ENCODE data around the gene UQCRC2. TPM values are rescaled to one million over a fixed set of nuclear protein-coding genes. Genes with fewer than 3 reads are reported as not detected.

Gene UQCRC2
- polyA plus RNA-seq, 2 of the 4 experiments (the other 2 are of a cell fraction) = 237 to 295 TPM

DNA sequence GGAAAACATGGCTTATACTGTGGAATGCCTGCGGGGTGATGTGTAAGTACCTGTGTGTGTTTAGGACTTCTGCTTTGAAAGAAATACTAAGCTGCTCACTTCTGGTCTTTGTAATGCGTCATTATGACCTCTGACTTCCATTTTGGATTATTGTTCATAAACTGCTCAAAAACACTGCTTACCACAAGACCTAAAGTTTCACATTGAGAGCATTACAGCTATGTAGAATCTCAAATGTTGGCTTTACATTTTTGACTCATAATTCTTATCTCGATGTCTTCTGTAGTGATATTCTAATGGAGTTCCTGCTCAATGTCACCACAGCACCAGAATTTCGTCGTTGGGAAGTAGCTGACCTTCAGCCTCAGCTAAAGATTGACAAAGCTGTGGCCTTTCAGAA lies 9.3 kb downstream of the UQCRC2 start:
- H3K27ac ChIP-seq = no peak overlapping the region
- no peaks in the 10 kb centered on the region for H3K4me1 ChIP-seq
- ATAC-seq (no peak), DNase-seq (ENCODE audit: low read depth in 1 of 2, low spot score in 1 of 2) (no peak), FAIRE-seq (peak; percentile 7)
- no peak overlapping the region for H3K4me2 ChIP-seq
- no peaks in the 10 kb centered on the region for H3K9me3 ChIP-seq
- no peak for TF ChIP-seq CBX2 (IDR thresholded peaks at IDR 0.05; ENCODE audit: borderline replicate concordance, low read depth)
- TF ChIP-seq, protein P1, sequence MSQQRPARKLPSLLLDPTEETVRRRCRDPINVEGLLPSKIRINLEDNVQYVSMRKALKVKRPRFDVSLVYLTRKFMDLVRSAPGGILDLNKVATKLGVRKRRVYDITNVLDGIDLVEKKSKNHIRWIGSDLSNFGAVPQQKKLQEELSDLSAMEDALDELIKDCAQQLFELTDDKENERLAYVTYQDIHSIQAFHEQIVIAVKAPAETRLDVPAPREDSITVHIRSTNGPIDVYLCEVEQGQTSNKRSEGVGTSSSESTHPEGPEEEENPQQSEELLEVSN (IDR thresholded peaks at IDR 0.05; ENCODE audit: borderline replicate concordance, low read depth) = no peak
- TF ChIP-seq ZSCAN20 (CRISPR knock-in tag; IDR thresholded peaks at IDR 0.05) = no peak
- POLR2A ChIA-PET = no interaction called here
- CTCF ChIA-PET = interaction anchor here (1.1 kb wide), 1 partner anchor 226 kb away, joined by 6 read pairs; no protein-coding TSS in a partner anchor
- no peak overlapping the region for H3K4me3 ChIP-seq
- 86% methylated on average over 5 of the region's 5 CpGs for WGBS (ENCODE audit: missing lambda C conversion rate)

DNA sequence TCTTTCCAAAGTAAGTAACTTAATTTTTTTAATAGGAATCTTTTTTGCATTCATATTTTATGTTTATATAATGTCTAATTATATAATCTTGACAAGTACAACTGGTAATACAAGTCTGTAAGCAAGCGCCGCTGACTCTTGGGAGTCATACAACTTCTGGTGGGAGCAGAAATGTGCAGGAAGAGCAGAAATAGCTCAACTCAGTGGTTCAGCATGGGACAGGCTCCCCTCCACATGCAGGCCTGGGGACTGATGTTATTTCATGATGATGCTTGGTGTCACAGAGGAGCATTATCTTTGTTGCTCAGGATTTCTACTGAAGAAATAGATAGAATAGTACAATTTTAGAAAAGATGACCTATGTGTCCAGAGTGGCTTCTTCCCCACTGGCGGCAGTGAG lies 10.7 kb downstream of the UQCRC2 start:
- ChIA-PET POLR2A (no interaction called here), CTCF (interaction anchor here (2.2 to 2.8 kb wide), 2 partner anchors 114 to 225 kb away, joined by 6 to 7 read pairs; no protein-coding TSS in a partner anchor)
- Histone ChIP-seq H3K4me1 (no peaks in the 10 kb centered on the region), H3K9me3 (no peaks in the 10 kb centered on the region), H3K27ac (no peak overlapping the region), H3K4me3 (no peak overlapping the region), H3K4me2 (no peak overlapping the region)
- ATAC-seq (no peak), FAIRE-seq (no peak), DNase-seq (ENCODE audit: low read depth in 1 of 2, low spot score in 1 of 2) (no peak)
- no peak for TF ChIP-seq RNF2 (IDR thresholded peaks at IDR 0.05; ENCODE audit: borderline replicate concordance, low read depth)
- TF ChIP-seq EP300 (IDR thresholded peaks at IDR 0.05) = no peak
- TF ChIP-seq MAFK (IDR thresholded peaks at IDR 0.05; ENCODE audit: partially characterized antibody) = no peak
- no peak for TF ChIP-seq SREBF2 (IDR thresholded peaks at IDR 0.05)
- no peak for TF ChIP-seq CBX2 (IDR thresholded peaks at IDR 0.05; ENCODE audit: borderline replicate concordance, low read depth)
- TF ChIP-seq NPAS2 (CRISPR knock-in tag; IDR thresholded peaks at IDR 0.05; ENCODE audit: borderline replicate concordance) = no peak
- no peak for TF ChIP-seq NFE2L2 (conservative IDR thresholded peaks at IDR 0.05; ENCODE audit: low read length)
- TF ChIP-seq, protein P2, sequence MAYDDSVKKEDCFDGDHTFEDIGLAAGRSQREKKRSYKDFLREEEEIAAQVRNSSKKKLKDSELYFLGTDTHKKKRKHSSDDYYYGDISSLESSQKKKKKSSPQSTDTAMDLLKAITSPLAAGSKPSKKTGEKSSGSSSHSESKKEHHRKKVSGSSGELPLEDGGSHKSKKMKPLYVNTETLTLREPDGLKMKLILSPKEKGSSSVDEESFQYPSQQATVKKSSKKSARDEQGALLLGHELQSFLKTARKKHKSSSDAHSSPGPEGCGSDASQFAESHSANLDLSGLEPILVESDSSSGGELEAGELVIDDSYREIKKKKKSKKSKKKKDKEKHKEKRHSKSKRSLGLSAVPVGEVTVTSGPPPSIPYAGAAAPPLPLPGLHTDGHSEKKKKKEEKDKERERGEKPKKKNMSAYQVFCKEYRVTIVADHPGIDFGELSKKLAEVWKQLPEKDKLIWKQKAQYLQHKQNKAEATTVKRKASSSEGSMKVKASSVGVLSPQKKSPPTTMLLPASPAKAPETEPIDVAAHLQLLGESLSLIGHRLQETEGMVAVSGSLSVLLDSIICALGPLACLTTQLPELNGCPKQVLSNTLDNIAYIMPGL (CRISPR knock-in tag; IDR thresholded peaks at IDR 0.05; ENCODE audit: borderline replicate concordance) = no peak
- no peak for TF ChIP-seq ZFP36 (IDR thresholded peaks at IDR 0.05; ENCODE audit: borderline replicate concordance, partially characterized antibody)
- no peak for TF ChIP-seq KDM1A (IDR thresholded peaks at IDR 0.05; ENCODE audit: low read depth)
- no peak for TF ChIP-seq FOSL2 (IDR thresholded peaks at IDR 0.05)
- TF ChIP-seq FOSL2 (CRISPR knock-in tag; IDR thresholded peaks at IDR 0.05) = no peak
- no peak for TF ChIP-seq FOXS1 (CRISPR knock-in tag; IDR thresholded peaks at IDR 0.05)
- no peak for TF ChIP-seq JUNB (IDR thresholded peaks at IDR 0.05)
- TF ChIP-seq NR3C1 (IDR thresholded peaks at IDR 0.05) = no peak
- TF ChIP-seq ZNF302 (CRISPR knock-in tag; IDR thresholded peaks at IDR 0.05) = no peak
- TF ChIP-seq, protein P1 (IDR thresholded peaks at IDR 0.05; ENCODE audit: borderline replicate concordance, low read depth) = no peak
- no peak for TF ChIP-seq PHF8 (IDR thresholded peaks at IDR 0.05; ENCODE audit: borderline replicate concordance, low read depth)
- no peak for TF ChIP-seq HOXB13 (CRISPR knock-in tag; IDR thresholded peaks at IDR 0.05; ENCODE audit: low read depth)
- TF ChIP-seq HOXA7 (CRISPR knock-in tag; IDR thresholded peaks at IDR 0.05) = no peak
- no peak for TF ChIP-seq MYC (IDR thresholded peaks at IDR 0.05; ENCODE audit: borderline replicate concordance, low read length)
- 97% methylated on average over 3 of the region's 3 CpGs for WGBS (ENCODE audit: missing lambda C conversion rate)

DNA sequence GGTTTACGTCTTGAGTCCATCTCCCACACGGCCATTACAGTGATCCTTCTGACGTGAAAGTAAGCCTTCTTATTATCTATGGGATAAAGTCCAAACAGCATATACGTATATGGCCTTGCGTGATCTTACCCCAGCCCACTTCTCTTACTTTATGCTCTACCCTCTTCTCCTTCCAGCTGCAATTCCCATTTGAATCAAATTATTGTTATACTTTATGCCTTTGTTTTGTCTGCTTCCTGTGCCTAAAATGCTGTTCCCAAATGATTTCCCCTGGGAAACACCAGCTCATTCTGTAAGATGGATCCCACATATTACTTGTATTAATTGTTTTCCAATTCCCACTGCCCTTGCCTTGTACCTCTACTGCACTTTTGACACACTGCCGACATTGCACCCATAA lies 11.2 kb downstream of the UQCRC2 start:
- POLR2A ChIA-PET = no interaction called here
- 88% methylated on average over 6 of the region's 6 CpGs for WGBS (ENCODE audit: missing lambda C conversion rate)
- ATAC-seq = no peak
- TF ChIP-seq JUN (IDR thresholded peaks at IDR 0.05) (no peak), RFX5 (IDR thresholded peaks at IDR 0.05) (no peak), SREBF2 (IDR thresholded peaks at IDR 0.05) (no peak), JUNB (IDR thresholded peaks at IDR 0.05) (no peak), POLR2A (IDR thresholded peaks at IDR 0.05; ENCODE audit: low read length) (no peak), CBX8 (IDR thresholded peaks at IDR 0.05) (no peak), KDM5A (IDR thresholded peaks at IDR 0.05) (no peak), BHLHE40 (IDR thresholded peaks at IDR 0.05; ENCODE audit: low read depth, low read length) (no peak), NR3C1 (IDR thresholded peaks at IDR 0.05) (no peak), MYC (IDR thresholded peaks at IDR 0.05; ENCODE audit: borderline replicate concordance, low read length) (no peak), RNF2 (IDR thresholded peaks at IDR 0.05; ENCODE audit: borderline replicate concordance, low read depth) (no peak), CBX2 (IDR thresholded peaks at IDR 0.05; ENCODE audit: borderline replicate concordance, low read depth) (no peak), CHD4 (IDR thresholded peaks at IDR 0.05; ENCODE audit: borderline replicate concordance) (no peak)
- TF ChIP-seq, protein P3, sequence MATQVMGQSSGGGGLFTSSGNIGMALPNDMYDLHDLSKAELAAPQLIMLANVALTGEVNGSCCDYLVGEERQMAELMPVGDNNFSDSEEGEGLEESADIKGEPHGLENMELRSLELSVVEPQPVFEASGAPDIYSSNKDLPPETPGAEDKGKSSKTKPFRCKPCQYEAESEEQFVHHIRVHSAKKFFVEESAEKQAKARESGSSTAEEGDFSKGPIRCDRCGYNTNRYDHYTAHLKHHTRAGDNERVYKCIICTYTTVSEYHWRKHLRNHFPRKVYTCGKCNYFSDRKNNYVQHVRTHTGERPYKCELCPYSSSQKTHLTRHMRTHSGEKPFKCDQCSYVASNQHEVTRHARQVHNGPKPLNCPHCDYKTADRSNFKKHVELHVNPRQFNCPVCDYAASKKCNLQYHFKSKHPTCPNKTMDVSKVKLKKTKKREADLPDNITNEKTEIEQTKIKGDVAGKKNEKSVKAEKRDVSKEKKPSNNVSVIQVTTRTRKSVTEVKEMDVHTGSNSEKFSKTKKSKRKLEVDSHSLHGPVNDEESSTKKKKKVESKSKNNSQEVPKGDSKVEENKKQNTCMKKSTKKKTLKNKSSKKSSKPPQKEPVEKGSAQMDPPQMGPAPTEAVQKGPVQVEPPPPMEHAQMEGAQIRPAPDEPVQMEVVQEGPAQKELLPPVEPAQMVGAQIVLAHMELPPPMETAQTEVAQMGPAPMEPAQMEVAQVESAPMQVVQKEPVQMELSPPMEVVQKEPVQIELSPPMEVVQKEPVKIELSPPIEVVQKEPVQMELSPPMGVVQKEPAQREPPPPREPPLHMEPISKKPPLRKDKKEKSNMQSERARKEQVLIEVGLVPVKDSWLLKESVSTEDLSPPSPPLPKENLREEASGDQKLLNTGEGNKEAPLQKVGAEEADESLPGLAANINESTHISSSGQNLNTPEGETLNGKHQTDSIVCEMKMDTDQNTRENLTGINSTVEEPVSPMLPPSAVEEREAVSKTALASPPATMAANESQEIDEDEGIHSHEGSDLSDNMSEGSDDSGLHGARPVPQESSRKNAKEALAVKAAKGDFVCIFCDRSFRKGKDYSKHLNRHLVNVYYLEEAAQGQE (IDR thresholded peaks at IDR 0.05) = no peak

More for the DNA sequence above, 11.2 kb downstream of the UQCRC2 start:
- Histone ChIP-seq H3K4me2 (no peak overlapping the region), H3K9me3 (no peaks in the 10 kb centered on the region), H3K27ac (no peak overlapping the region), H3K4me1 (no peaks in the 10 kb centered on the region), H3K4me3 (no peak overlapping the region)
- DNase-seq (ENCODE audit: low read depth in 1 of 2, low spot score in 1 of 2) (no peak), FAIRE-seq (no peak)
- CTCF ChIA-PET = interaction anchor here (2.2 to 2.8 kb wide), 2 partner anchors 113 to 224 kb away, joined by 6 to 7 read pairs; no protein-coding TSS in a partner anchor
